GM04504 (cell line): ENCODE measurements around the gene PALM.
"Not testable (repeated sequence)": the region's sequence is repeated elsewhere in the genome, so short reads cannot be mapped to it uniquely, and the experiment has no call there.

Source experiments
- DNase-seq: peaks from one replicate; pipeline ENCODE4 v3.0.0-alpha.2; 2012; ENCODE audit warnings: low read depth

The PALM gene

DNA sequence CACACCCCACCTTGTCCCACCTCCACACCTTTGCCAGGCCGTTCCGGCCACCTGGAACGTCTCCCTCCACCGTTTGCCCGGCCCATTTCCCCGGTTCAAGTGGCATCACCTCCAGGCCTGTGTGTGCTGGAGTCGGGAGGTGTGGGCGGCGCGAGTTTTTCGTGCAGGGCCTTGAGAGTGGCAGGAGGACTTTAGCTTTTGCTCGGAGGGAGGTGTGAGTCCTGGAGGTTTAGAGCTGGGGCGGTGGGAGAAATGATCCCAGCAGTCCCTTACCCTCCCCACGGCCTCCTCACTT, 4.3 kb upstream of the PALM start:
- DNase-seq = no peak

DNA sequence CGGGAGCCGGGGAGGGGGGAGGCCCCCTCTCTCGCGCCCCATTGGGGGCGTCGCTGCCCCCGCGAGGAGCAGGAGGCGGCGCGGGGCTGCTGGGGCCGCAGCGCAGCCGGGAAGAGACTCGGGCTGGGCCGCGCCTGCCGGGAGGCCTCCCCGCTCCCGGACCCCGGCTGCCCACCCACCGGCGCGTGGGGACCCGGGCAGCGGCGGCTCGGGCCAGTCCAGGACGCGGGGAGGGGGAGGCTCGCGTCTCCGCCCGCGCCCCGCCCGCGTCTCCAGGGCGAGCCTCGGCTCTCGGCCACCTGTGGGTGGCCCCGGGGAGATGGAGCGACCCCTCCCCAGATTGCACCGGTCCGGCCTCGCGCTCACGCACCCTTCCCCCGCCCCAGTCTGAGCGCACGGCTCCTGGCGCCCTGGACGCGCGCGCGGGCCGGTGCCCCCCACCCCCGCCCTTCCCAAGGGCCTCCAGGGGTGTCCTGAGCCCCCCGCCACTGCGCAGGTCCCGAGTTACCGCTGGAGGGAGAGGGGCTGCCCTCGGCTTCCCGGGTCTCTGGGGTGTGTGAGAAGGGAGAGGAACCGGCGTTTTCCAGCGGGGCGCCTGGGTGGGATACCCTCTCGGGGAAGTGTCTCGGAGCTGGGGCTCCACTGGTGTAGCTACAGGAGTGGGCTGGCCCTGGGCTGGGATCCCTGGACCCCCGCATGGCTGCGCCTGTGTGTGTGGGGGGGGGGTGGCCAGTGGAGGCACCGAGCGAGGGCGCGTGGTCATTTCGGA, 645 bp downstream of the PALM start:
- DNase-seq = no peak

DNA sequence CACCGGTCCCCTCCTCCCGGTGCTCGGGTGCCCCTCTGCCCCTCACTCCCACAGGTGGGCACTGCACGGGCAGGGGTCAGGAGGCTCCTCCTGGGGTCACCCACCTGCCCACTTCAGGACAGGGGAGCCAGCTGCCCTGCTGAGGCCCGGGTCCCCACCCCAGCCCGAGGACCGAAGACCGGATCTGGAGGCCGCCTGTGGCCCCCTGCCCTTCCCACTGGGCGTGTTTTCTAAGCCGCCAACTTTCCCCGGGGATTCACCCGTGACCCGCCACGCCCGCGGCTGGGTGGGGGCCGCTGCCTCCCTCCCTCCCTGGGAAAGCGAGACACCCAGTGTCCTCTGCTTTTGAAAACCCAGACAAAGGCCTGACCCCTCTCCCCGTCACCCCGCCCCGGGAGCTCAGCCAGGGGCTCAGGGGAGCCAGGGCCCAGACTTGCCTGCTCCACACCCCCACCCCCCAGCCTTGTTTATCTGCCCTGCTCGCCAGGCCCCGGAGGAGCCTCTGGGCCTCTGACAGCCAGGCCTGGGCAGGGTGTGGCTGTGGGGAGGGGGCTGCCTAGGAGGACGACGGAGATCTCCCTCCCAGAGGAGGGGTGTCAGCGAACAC, 1.3 kb downstream of the PALM start:
- no peak for DNase-seq

DNA sequence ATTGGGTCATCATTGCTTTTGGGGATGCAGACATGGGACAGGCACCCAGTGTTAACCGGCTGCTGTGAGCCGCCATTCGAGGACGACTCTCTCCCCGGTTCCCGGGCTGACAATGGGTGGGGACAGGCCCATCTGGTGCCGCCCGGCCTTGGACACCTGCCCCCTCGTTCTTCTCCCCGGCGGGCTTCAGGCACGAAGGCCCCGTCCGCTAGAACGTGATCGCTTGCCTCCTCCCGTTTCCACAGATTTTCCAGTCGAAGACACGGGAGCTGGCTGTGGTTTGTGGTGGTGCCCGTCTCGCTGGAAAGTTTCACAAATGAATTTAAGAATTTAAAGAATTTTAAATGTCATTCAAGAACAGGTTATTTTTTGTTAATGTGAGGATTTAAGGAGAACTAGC, 2.0 kb downstream of the PALM start:
- no peak for DNase-seq

DNA sequence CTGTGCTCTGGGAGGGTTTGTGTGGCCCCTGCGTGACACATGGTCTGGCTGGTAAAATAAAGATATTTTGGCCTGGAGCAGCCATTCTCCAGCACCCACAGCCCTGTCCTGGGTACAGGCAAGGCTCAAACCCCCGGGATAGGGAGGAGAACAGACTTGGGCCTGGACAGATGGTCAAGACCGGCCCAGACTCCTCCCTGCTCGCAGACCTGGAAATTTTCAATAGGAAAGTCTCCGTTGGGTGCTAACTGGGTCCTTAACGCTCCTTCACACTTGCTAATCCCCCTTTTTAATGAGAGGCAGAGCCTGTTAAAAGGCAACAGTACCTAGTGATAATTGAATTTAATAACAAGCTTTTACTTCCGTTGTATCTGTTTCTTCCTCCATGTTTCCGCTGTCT, 2.5 kb downstream of the PALM start:
- no peak for DNase-seq

DNA sequence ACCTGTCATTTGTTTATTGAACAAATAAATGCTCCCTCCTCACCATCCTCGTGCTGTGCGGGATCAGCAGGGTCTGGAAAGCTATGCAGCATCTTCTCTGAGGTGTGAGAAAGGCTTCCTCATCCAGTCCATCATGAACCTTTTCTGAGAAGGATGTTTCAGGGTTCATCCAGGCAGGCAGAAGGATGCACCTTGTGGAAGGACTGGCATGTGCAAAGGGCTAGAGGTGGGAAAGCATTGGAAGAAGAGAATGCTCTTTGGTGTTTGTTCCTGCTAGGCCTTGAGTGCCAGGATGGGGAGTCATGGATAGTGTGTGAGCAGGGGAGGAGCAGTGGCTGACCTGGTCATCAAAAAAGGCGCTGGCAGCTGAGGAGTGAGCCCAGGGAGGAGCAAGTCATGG, 6.6 kb downstream of the PALM start:
- DNase-seq = no peak

DNA sequence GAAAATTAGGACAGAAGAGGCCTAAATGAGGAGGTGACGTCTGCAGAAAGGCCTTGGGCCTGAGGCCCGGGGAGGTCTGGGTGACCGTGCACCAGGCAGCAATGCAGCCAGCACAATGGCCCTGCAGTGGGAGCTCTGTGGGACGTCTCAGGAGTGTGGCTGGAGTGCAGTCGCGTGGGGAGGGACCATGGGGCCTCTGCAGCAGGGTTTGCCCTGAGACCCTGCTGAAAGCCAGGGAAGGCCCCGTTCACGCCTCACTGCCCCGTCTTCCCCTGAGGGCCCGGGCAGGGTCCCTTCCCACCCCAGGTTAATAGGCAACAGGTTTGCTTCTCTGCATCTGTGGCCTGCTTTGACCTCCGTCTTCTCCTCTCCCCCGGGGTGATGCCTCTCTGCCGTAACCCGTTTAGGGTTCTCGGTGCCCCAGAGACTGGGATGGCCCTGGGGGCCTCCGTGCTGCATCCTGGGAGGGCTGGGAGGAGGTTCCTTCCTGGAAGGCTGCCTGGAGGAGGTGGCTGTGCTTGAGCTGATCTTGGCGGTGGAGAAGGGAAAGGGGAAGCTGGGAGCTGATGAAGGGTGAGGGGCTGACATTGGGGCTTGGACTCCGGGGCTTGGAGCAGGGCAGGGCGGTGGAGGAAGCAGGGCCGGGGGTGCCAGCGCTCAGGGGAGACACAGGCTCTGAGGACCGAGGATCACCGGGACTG, 9.7 kb downstream of the PALM start:
- DNase-seq = no peak

DNA sequence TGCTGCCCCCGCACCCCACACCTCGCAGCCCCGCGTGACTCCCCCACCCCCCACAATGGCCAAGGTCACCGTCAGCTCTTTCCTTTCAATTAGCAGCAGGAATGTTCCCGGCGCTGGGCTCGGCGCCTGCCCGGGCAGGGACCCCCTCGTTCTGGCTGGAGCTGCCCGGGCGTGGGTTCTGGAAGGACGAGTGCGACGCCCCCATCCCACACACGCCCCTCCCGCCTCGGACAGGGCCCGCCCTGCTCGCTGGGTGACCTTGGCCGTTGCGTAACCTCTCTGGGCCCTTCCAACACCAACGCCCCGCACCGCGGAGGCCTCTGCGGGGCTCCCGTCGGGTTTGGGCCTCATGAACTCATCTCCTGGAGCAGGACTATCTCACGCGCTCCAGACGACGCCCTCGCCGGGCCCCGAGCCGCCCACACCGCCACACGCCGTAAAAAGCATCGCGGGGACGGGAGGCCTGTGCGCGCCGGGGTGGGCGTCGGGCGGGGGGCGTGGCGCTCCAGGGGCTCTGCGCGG, 10.3 kb downstream of the PALM start:
- no peak for DNase-seq

DNA sequence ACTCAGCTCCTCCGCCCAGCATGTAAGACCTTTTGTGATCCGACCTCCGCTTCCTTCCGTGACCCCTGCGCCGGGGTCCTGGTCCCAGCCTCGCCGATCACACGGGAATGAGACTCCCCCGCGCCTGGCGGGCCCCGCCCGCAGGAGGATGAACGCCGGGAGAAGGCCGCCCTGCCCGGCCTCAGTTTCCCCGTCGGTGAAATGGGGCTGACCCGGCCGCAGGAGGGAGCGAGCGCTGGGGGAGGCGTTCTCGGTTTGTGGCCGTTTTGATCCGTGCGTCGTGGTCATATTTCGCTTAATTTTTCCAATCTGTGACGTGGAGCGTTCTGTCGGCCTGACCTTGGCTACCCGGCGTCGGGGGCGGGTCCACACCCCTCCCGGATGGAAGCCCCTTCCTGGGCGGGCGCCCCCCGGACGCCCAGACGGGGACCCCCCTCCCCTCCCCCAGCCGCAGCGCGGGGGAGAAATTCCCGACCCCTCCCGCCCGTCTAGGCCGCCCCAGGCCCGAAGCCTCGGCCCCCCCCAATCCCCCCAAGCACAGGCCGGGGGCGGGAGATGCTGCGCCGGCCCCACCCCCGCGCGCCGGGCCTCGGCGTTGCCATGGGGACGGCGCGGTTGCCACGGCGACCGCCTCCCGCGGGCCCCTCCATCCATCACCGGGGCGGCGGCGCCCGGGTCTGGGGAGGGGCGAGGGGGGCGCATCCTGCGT, 11.1 kb downstream of the PALM start:
- no peak for DNase-seq

DNA sequence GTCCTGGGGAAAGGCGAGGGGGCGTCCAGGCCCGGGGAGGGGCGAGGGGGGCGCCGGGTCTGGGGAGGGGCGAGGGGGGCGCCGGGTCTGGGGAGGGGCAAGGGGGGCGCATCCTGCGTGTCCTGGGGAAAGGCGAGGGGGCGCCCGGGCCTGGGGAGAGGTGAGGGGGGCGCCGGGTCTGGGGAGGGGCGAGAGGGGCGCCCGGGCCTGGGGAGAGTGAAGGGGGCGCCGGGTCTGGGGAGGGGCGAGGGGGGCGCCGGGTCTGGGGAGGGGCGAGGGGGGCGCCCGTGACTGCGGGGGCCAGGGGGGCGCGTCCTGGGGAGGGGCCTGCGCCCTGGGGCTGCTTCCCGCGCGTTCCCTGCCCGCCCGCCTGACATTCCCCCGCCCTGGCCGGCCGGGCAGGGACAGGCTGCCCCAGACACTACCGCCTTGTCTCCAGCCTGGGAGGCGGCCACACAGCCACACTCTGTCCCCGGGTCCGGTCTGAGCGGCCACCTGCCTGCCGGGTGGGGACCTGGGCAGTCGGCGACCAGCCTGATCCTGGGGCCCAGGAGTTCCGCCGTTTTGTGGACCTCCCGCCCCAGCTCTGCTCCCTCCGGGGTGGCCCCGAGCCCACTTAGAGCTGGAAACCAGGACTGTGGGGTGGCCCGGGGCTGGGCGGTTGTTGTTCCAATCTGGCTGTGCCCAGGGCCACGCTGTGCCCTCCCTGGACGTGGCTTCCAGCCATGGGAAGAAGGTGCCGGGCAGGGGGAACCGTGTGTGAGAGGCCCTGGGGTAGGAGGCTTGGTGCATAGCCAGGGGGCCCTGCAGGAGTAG, 11.8 kb downstream of the PALM start:
- no peak for DNase-seq

DNA sequence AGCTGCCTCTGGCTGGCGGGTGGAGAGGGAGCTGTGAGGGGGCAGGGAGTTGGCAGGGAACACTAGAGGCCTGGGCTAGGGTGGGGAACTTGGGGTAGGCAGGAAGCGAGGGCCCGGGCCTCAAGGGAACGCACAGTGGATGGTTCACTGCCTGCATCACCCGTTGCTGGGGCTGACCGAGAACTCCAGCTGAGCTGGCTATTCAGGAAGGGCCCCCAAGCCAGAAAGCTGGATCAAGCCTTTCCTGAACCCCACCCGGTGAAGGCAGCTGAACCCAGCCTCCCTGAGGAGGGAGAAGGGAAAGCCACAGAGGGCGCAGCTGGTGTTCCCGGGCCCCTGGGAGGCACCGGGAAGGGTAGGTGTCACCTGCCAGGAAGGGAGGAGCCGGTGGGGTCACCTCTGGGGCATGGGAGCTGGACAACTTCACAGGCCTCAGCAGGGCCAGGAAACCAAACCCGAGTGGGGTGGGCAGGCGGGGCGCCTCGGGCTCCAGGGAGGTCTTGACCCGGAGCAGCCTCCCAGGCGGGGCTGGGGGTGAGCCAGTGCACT, 13.9 kb downstream of the PALM start:
- no peak for DNase-seq

DNA sequence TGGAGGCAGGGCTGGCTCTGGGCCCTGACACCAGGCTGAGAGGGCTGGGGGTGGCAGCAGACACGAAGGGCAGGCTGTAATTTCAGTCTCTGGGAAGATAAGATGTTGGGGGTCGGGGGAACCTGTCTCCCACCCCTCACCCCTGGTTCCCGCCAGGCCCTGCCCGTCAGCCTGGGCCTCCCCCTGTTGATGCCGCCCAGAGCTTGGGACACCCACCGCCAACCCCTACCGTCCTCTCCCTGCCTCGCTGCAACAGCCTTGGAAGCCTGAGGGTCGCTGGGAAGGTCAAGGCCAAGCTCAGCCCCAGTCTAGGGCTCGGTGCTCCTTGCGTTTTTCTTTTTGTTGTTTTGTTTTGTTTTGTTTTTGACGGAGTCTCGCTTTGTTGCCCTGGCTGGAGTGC, 14.5 kb downstream of the PALM start:
- no peak for DNase-seq

DNA sequence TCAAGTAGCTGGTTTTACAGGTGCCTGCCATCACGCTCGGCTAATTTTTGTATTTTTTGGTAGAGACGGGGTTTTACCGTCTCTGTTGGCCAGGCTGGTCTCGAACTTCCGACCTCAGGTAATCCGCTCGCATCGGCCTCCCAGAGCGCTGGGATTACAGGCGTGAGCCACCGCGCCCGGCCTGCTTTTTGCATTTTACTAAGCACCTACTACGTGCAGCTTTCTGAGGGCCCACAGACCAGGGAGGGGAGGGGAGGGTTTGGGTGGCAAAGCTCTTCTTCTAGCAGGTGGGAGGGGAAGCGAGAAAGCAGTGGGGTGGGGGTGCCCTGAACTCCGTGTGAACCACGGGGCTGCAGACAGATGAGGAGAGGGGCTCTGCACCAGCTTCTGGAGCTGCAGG, 15.0 kb downstream of the PALM start:
- no peak for DNase-seq

DNA sequence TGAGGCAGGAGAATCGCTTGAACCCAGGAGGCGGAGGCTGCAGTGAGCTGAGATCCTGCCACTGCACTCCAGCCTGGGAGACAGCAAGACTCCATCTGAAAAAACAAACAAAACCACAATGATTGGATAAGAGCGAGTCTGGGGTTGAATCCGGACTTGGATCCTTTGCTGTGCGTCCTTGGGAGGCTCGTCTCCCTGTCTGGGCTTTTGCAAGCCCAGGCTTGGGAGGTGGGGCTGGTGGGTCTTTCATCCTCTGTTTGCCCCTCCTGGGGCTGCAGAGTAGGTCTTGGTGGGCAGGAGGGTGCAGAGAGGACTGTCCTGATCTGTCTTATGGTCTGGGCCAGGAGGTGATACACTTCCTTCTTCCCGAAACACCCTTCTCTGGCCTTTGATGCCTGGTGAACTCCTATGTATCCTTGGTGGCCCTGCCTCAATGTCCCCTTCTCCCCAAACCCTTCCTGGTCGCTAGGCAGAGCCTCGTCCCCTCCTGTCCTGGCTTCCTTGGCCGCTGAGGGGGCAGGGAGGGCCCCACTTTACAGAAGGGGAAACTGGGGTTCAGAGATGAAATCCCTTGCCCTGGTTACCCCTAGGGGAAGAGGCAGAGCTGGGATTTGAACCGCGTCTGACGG, 16.8 kb downstream of the PALM start:
- no peak for DNase-seq

DNA sequence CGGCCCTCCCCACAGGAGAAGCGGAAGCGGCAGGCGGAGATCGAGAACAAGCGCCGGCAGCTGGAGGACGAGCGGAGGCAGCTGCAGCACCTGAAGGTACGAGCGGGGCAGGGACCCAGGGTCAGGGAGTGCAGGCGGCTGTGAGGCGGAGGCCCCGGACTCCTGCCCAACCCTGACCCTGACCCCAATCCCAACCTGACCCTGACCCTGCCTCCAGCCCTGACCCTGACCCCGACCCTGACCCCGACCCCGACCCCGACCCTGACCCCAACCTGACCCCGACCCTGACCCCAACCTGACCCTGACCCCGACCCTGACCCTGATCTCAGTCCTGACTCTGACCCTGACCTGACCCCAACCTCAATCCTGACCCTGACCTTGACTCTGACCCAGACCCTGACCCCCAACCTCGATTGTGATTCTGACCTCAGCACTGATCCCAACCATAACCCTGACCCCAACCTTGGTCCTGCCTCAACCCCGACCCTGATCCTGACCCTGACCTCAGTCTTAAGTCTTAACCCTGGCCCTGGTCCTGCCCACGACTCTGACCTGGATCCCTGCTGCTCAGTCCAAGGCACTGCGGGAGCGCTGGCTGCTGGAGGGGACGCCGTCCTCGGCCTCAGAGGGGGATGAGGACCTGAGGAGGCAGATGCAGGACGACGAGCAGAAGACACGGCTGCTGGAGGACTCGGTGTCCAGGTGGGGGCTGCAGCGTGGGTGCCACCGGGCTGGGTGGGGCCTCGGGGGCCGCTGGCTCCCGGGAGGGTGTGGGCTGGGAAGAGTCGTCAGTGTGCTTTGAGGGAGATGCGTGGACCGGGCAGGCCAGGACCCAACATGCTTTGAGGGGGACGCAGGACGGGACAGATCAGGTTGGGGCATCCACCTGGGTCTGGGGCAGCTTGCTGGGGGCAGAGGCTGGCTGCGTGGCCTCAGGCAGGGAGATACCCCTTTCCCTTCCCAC, 18.5 kb downstream of the PALM start:
- DNase-seq = no peak

DNA sequence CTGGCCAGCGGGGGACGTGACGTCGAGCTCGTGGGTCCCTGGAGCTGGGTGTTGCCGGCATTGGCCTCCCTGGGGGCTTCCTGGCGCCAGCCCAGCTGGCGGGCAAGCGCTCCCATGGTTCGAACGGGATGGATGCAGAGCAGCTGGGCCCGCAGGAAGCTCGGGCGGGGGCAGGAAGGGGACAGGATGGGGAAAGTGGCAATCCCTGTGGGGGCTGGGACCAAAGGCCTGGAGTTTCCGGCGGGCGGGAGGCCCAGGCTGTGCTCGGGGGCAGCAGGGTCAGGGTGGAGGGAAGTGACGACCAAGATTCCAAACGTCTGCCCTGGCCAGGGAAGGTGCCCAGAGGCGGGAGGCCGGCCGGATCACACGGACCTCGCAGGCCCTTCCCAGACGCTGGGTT, 19.3 kb downstream of the PALM start:
- no peak for DNase-seq

DNA sequence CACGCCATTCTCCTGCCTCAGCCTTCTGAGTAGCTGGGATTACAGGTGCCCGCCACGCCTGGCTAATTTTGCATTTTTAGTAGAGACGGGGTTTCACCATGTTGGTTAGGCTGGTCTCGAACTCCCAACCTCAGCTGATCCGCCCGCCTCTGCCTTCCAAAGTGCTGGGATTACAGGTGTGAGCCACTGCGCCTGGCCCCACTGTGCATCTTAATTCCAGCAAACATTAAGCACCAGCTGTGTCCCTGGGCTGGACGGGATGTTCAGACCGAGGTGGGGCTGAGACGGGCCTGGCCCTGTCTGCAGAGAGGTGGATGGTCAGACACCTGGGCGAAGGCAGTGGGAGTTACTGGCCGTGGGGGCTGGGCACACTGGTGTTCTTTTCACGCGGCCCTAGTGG, 20.8 kb downstream of the PALM start:
- not testable (repeated sequence) for DNase-seq

DNA sequence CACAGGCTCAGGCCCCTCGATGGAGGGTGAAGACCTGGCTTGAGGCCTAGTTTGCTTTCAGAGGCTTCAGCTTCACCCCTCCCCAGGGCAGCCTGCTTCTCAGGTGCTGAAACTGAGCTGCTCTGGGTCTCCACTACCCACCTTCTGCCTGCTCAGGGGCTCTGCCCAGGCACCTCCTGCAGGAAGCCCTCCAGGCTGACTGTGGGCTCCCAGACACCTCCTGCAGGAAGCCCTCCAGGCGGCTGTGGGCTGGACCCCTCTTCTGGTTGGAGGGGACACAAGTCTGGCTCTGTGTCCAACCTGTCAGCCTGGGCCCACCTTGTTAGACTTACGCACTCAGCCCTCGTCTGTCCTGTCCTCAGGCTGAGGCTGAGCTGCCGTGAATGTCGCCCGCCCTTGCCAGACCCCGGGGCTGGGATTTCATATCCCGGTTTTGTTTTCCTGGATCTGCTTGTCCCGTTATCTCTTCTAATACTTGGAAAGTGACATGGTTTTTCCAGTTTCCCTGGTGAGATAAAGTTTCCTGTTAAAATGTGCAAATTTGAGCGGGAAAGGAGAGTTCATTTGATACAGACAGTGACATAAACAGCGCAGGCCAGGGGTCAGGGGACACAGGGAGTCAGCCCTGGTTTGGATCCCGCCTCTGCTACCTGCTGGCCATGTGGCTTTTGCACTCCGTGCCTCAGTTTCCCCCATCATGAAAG, 21.4 kb downstream of the PALM start:
- DNase-seq = no peak

DNA sequence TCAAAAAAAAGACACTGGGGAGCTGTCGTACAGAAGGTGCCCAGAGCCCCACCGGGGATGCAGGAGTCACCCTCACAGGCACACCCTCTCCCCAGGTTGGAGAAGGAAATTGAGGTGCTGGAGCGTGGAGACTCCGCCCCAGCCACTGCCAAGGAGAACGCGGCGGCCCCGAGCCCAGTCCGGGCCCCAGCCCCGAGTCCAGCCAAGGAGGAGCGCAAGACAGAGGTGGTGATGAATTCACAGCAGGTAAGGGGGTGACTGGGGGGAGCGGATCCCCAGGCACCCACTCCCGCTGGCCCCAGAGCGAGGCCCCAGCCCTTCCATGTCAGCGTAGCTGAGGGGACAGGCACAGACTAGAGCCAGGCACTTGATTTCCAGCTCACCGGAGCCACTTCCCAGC, 22.3 kb downstream of the PALM start:
- no peak for DNase-seq
